Ishikawa (cell line): Measurements from ENCODE around the gene ZHX3.

ENCODE experiments used
- CEBPB ChIP-seq: IDR thresholded peaks from 2 replicates; pipeline ENCODE4 v1.6.1; 2012
- CREB1 ChIP-seq: IDR thresholded peaks from 2 replicates; pipeline ENCODE4 v1.6.1; 2012; ENCODE audit warnings: low read depth
- EGR1 ChIP-seq: IDR thresholded peaks from 2 replicates; pipeline ENCODE4 v1.6.1; 2012
- EP300 ChIP-seq: IDR thresholded peaks from 2 replicates; pipeline ENCODE4 v1.6.1; 2012; ENCODE audit warnings: borderline replicate concordance
- FOXM1 ChIP-seq: IDR thresholded peaks from 2 replicates; pipeline ENCODE4 v1.6.1; 2012; ENCODE audit warnings: low read depth, borderline replicate concordance
- NFIC ChIP-seq: IDR thresholded peaks from 2 replicates; pipeline ENCODE4 v1.6.1; 2012
- RAD21 ChIP-seq: IDR thresholded peaks from 2 replicates; pipeline ENCODE4 v1.6.1; 2012; ENCODE audit warnings: low read depth
- TAF1 ChIP-seq: IDR thresholded peaks from 2 replicates; pipeline ENCODE4 v1.6.1; 2012; ENCODE audit warnings: low read depth, mild to moderate bottlenecking
- TCF12 ChIP-seq: IDR thresholded peaks from 2 replicates; pipeline ENCODE4 v1.6.1; 2012; ENCODE audit warnings: low read depth
- TEAD4 ChIP-seq: IDR thresholded peaks from 2 replicates; pipeline ENCODE4 v1.6.1; 2012
- YY1 ChIP-seq: IDR thresholded peaks from 2 replicates; pipeline ENCODE4 v1.6.1; 2012; ENCODE audit warnings: low read depth
- ZBTB7A ChIP-seq: IDR thresholded peaks from 2 replicates; pipeline ENCODE4 v1.6.1; 2012; ENCODE audit warnings: low read depth
- TF ChIP-seq, protein P1 (sequence below): IDR thresholded peaks from 2 replicates; pipeline ENCODE4 v1.6.1; 2012; ENCODE audit warnings: low read depth, mild to moderate bottlenecking
- TF ChIP-seq, protein P2 (sequence below): IDR thresholded peaks from 2 replicates; pipeline ENCODE4 v1.6.1; 2012
- TF ChIP-seq, protein P3 (sequence below): IDR thresholded peaks from 2 replicates; pipeline ENCODE4 v1.6.1; 2012

ZHX3 gene

DNA sequence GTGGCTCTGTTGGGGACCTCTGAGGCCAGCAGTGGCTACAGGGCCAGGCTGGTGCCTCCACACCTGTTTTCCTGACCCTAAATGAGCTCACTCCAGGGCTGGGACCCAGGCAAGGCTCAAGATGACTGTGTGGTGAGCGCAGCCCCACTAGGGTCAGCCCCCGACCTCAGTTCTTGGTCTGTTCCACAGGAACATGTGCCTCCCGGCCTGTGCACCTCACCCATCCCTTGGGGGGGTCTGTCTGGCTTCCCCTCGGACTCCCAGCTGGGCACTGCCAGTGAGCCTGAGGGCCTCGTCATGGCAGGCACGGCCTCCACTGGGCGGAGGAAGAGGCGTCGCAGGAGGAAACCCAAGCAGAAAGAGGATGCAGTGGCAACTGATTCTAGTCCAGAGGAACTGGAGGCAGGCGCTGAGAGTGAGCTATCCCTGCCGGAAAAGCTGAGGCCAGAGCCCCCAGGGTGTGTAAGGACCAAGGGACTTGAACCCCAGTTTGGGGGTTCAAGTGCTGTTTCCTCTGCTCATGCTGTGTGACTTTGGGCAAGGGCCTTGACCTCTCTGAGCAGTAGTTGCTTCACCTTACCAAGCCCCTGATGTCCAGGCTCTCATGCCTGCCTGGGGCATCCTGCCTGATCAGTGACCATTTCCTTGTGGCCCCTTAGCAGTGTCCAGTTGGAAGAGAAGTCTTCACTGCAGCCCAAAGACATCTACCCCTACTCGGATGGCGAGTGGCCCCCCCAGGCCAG, 31.1 kb upstream of the ZHX3 start:
- TF ChIP-seq EP300 (no peak), EGR1 (no peak), CREB1 (no peak), TAF1 (no peak), YY1 (no peak), TCF12 (no peak), NFIC (no peak), TEAD4 (no peak), CEBPB (no peak)
- TF ChIP-seq, protein P1, sequence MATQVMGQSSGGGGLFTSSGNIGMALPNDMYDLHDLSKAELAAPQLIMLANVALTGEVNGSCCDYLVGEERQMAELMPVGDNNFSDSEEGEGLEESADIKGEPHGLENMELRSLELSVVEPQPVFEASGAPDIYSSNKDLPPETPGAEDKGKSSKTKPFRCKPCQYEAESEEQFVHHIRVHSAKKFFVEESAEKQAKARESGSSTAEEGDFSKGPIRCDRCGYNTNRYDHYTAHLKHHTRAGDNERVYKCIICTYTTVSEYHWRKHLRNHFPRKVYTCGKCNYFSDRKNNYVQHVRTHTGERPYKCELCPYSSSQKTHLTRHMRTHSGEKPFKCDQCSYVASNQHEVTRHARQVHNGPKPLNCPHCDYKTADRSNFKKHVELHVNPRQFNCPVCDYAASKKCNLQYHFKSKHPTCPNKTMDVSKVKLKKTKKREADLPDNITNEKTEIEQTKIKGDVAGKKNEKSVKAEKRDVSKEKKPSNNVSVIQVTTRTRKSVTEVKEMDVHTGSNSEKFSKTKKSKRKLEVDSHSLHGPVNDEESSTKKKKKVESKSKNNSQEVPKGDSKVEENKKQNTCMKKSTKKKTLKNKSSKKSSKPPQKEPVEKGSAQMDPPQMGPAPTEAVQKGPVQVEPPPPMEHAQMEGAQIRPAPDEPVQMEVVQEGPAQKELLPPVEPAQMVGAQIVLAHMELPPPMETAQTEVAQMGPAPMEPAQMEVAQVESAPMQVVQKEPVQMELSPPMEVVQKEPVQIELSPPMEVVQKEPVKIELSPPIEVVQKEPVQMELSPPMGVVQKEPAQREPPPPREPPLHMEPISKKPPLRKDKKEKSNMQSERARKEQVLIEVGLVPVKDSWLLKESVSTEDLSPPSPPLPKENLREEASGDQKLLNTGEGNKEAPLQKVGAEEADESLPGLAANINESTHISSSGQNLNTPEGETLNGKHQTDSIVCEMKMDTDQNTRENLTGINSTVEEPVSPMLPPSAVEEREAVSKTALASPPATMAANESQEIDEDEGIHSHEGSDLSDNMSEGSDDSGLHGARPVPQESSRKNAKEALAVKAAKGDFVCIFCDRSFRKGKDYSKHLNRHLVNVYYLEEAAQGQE, result no peak

DNA sequence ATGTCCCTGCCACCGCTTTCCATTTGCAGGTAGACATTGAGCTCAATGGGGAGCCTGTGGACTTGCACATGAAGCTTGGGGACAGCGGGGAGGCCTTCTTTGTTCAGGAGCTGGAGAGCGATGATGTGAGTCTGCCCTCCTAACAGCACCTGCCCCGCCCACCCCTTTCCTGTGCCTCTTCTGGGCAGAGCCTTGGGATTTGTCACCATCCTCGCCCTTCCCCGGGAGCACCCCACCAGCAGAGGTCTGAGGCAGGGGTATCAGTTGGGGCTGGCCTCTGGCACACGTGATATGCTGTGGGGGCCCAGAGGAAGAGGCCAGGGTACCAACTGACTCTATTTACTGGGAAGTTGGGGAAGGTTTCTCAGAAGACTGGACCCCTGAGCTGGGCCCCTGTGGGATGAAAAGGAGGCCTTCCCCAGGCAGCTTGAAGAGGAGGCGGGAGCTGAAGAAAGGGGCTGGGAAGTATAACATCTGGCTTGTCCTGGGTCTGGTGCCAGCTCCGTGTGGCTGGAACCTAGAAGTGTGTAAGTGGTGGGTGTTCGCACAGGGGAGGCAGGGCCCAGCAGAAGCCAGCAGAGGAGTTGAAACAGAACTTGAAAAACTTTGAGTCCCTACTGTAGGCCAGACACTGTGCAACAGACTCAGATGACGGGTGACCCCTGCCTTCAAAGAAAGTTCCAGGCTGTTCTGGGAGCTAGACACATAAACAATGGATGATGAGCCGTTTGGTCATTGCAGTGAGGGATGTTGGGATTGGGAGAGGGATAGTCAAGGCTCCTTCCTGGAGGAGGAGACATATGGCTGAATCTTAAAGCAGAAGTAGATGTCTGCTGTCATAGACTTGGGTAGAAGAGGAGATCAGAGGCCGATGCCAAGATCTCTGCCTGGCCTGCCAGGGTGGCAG, 30.2 kb upstream of the ZHX3 start:
- TF ChIP-seq, protein P2, sequence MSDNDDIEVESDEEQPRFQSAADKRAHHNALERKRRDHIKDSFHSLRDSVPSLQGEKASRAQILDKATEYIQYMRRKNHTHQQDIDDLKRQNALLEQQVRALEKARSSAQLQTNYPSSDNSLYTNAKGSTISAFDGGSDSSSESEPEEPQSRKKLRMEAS, result no peak
- no peak for TF ChIP-seq TAF1
- no peak for TF ChIP-seq FOXM1
- TF ChIP-seq TEAD4, result no peak
- TF ChIP-seq, protein P3, sequence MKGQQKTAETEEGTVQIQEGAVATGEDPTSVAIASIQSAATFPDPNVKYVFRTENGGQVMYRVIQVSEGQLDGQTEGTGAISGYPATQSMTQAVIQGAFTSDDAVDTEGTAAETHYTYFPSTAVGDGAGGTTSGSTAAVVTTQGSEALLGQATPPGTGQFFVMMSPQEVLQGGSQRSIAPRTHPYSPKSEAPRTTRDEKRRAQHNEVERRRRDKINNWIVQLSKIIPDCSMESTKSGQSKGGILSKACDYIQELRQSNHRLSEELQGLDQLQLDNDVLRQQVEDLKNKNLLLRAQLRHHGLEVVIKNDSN, result no peak
- TF ChIP-seq NFIC, result no peak
- no peak for TF ChIP-seq EP300
- no peak for TF ChIP-seq ZBTB7A
- TF ChIP-seq CREB1, result no peak
- no peak for TF ChIP-seq RAD21
- TF ChIP-seq CEBPB, result no peak
- TF ChIP-seq, protein P1, result no peak
- no peak for TF ChIP-seq TCF12
- no peak for TF ChIP-seq EGR1
- TF ChIP-seq YY1, result no peak

DNA sequence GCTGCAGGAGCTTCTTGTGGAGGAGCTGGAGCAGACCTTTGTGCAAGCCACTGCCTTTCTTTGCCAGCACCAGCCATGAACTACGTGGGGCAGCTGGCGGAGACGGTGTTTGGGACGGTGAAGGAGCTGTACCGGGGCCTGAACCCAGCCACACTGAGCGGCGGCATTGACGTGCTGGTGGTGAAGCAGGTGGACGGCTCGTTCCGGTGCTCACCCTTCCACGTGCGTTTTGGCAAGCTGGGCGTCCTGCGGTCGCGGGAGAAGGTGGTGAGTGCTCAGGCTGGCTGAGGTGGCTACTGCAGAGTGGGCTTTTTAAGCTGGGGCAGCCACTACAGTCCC, 28.2 kb upstream of the ZHX3 start:
- TF ChIP-seq ZBTB7A, result no peak
- TF ChIP-seq NFIC, result no peak
- no peak for TF ChIP-seq TAF1
- no peak for TF ChIP-seq TEAD4
- no peak for TF ChIP-seq EP300
- TF ChIP-seq, protein P3, result no peak
- TF ChIP-seq, protein P1, result no peak
- TF ChIP-seq, protein P2, result no peak
- TF ChIP-seq CREB1, result no peak
- no peak for TF ChIP-seq TCF12
- TF ChIP-seq EGR1, result no peak
